AG09319 (cell line): Measurements from ENCODE around the gene SEMA4D.

Experiments
- DNase-seq: peaks from one replicate; pipeline ENCODE4 v3.0.0-alpha.2; 2010; ENCODE audit warnings: low read depth; ENCODE audit errors: extremely low read depth
- CTCF ChIP-seq: IDR thresholded peaks from 2 replicates; pipeline ENCODE4 v1.5.1; 2011; ENCODE audit warnings: low read depth, mild to moderate bottlenecking, inconsistent platforms, low read length, moderate library complexity

Gene SEMA4D

GRCh38 chr9:89410641-89411350, 87.1 kb downstream of the SEMA4D start:
- no peak for TF ChIP-seq CTCF
- DNase-seq = no peak

- DNase-seq = no peak
- no peak for TF ChIP-seq CTCF
These were observed 87.9 kb downstream of the SEMA4D start for GRCh38 chr9:89410022-89410421.

GRCh38 chr9:89409466-89409865, 88.4 kb downstream of the SEMA4D start:
- TF ChIP-seq CTCF = no peak
- no peak for DNase-seq

- TF ChIP-seq CTCF = no peak
These were observed 89.2 kb downstream of the SEMA4D start for GRCh38 chr9:89408628-89409101.

GRCh38 chr9:89407070-89407469, 90.8 kb downstream of the SEMA4D start:
- no peak for DNase-seq
- TF ChIP-seq CTCF = no peak

More at GRCh38 chr9:89408628-89409101, 89.2 kb downstream of the SEMA4D start:
- DNase-seq = no peak

GRCh38 chr9:89405826-89406225, 92.1 kb downstream of the SEMA4D start:
- TF ChIP-seq CTCF = no peak
- no peak for DNase-seq

- no peak for DNase-seq
- TF ChIP-seq CTCF = no peak
These were observed 93.8 kb downstream of the SEMA4D start for GRCh38 chr9:89404074-89404473.
